ENCODE results near the gene MPZL1. TPM values are rescaled to one million over a fixed set of nuclear protein-coding genes. Genes with fewer than 3 reads are reported as not detected.

Gene MPZL1
- total RNA-seq, 4 donors from 2014 or later, result 24.3 to 150 (median 82.3) TPM

DNA sequence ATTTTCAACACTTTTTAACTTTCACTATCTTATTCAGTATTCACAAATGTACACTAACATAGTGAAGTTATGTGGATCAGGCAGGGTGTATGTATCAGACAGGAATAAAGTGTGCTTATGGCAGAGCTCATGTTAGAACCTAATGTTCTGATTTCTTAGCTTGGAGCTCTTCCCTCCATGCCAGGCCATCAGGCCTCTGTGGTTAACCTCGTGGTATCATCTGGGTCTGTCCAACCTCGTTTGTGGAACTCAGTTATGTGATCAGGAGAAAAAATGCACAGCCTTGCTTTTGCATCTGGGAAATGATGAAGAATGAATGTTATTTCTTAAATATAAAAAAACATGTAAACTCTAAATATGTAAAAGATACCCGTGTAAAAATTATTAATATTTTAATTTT, 86.9 kb downstream of the MPZL1 start:
- TF ChIP-seq POLR2A (IDR thresholded peaks at IDR 0.05), result no peak
- TF ChIP-seq, protein P1, sequence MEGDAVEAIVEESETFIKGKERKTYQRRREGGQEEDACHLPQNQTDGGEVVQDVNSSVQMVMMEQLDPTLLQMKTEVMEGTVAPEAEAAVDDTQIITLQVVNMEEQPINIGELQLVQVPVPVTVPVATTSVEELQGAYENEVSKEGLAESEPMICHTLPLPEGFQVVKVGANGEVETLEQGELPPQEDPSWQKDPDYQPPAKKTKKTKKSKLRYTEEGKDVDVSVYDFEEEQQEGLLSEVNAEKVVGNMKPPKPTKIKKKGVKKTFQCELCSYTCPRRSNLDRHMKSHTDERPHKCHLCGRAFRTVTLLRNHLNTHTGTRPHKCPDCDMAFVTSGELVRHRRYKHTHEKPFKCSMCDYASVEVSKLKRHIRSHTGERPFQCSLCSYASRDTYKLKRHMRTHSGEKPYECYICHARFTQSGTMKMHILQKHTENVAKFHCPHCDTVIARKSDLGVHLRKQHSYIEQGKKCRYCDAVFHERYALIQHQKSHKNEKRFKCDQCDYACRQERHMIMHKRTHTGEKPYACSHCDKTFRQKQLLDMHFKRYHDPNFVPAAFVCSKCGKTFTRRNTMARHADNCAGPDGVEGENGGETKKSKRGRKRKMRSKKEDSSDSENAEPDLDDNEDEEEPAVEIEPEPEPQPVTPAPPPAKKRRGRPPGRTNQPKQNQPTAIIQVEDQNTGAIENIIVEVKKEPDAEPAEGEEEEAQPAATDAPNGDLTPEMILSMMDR (IDR thresholded peaks at IDR 0.05), result no peak
- H3K4me3 ChIP-seq, result no peak overlapping the region
- H3K36me3 ChIP-seq, result no peaks in the 10 kb centered on the region
- H3K4me1 ChIP-seq, result no peaks in the 10 kb centered on the region
- no peaks in the 10 kb centered on the region for H3K27me3 ChIP-seq
- intact Hi-C loops (cut with DNase I; ENCODE audit: low total_unique reads), result no loop called here
- DNase-seq, result no peak
- H3K27ac ChIP-seq, result no peak overlapping the region
- no peaks in the 10 kb centered on the region for H3K9me3 ChIP-seq

DNA sequence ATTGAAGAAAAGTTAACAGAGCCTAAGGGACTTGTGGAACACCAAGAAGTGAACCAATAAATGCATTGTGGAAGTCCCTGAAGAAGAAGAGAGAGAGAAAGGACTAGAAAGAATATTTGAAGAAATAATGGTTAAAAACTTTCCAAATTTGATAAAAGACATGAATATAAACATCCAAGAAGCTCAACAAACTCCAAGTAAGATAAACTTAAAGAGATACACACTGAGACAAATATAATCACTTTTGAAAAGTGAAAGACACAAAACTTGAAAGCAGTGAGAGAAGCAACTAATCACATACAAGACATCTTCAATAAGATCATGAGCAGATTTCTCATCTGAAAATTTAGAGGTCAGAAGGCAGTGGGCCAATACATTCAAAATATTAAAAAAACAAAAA, 91.2 kb downstream of the MPZL1 start:
- H3K4me3 ChIP-seq, result no peak overlapping the region
- intact Hi-C loops (cut with DNase I; ENCODE audit: low total_unique reads), result no loop called here
- H3K9me3 ChIP-seq, result no peaks in the 10 kb centered on the region
- no peaks in the 10 kb centered on the region for H3K4me1 ChIP-seq
- H3K36me3 ChIP-seq, result no peaks in the 10 kb centered on the region
- TF ChIP-seq POLR2A (IDR thresholded peaks at IDR 0.05), result no peak
- TF ChIP-seq, protein P1 (IDR thresholded peaks at IDR 0.05), result no peak
- H3K27me3 ChIP-seq, result no peaks in the 10 kb centered on the region
- DNase-seq, result no peak
- H3K27ac ChIP-seq, result no peak overlapping the region

DNA sequence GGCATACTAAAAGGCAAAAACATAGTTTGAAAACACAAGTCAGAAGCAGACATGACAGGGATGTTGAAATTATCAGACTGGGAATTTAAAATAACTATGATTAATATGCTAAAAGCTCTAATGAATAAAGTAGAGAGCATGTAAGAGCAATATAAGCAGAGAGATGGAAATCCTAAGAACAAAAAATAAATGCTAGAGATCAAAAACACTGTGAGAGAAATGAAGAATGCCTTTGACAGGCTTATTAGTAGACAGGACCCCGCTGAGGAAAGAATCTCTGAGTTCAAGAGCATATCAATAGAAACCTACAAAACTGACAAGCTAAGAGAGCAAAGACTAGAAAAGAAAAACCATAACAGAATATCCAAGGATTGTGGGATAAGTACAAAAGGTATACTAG, 93.9 kb downstream of the MPZL1 start:
- Histone ChIP-seq H3K36me3 (no peaks in the 10 kb centered on the region), H3K9me3 (no peaks in the 10 kb centered on the region), H3K4me1 (no peaks in the 10 kb centered on the region), H3K27ac (no peak overlapping the region), H3K27me3 (no peaks in the 10 kb centered on the region), H3K4me3 (no peak overlapping the region)
- no peak for TF ChIP-seq POLR2A (IDR thresholded peaks at IDR 0.05)
- TF ChIP-seq, protein P1 (IDR thresholded peaks at IDR 0.05), result no peak
- no peak for DNase-seq
- intact Hi-C loops (cut with DNase I; ENCODE audit: low total_unique reads), result no loop called here

DNA sequence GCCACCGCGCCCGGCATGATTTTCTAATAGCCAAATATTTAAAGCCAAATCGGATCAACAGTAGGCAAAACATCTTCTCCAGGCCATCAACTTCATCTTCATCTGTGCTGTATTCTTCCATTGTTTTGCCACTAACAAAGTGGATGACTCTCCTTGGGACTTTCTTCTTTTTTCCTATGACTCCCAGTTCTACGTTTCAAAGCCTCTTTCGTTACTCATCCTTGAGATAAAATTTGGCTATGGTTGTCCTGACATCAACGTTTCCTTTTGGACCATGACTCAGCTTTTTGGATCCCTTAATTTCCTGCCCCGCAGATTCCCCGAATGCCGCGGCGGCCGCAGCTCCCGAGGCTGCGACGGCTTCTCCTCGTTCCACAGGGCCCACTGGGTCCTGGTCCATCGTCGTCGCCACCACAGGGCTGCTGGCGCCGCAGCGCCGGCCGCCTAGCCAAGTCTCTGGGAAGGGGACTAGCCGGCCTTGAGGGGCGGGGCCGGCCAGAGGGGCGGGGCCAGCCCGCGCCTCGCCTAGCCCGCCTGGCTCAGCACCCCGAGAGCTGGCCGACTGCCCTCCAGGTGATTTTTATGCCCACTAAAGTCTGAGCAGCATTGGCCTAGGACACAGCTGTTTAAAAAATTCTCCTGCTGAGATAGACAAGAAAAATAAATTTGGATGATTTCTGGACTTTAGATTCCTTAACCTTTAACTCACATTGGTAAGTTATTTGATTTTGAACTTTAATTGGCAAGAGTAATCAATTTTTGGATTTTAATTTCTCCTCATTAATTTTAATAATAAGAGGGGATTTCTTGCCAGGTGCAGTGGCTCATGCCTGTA, 98.3 kb downstream of the MPZL1 start:
- Histone ChIP-seq H3K4me3 (peak overlapping the region; percentile 21 to 41), H3K27ac (peak overlapping the region; percentile 55 to 87), H3K9me3 (no peaks in the 10 kb centered on the region), H3K4me1 (no peaks in the 10 kb centered on the region), H3K36me3 (no peaks in the 10 kb centered on the region), H3K27me3 (no peaks in the 10 kb centered on the region)
- intact Hi-C loops (cut with DNase I; ENCODE audit: low total_unique reads), result no loop called here
- TF ChIP-seq, protein P1 (IDR thresholded peaks at IDR 0.05), result peak in 1 of 4 experiments; percentile 6
- peak; percentile 25 to 45 for TF ChIP-seq POLR2A (IDR thresholded peaks at IDR 0.05)
- peak; percentile 70 to 82 for DNase-seq

DNA sequence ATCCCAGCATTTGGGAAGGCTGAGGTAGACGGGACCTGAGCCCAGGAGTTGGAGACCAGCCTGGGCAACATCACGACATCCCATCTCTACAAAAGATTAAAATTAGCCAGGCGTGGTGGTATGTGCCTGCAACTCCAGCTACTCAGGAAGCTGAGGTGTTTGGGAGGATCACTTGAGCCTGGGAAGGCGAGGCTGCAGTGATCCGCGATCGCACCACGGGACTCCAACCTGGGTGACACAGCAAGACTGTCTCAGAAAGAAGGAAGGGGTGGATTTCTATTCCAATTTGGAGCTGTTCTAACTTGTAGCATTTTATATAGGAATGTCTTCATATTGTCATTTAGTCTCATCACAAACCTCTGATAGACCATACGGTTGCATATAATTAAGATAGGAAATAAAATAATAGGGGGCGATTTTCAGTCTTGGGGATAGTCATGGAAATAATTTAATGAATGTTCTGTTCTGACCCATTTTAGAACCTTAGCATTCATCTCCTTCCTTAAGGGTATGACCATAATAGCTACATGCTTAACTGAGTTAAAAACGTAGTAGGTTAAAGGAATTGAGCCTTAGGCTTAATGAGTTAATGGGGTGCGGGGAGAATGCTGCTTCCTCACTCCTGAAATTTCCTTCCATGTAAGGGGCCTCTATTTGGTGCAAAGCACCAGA, 99.0 kb downstream of the MPZL1 start:
- intact Hi-C loops (cut with DNase I; ENCODE audit: low total_unique reads), result no loop called here
- H3K4me3 ChIP-seq, result no peak overlapping the region
- no peaks in the 10 kb centered on the region for H3K4me1 ChIP-seq

More for the DNA sequence above, 99.0 kb downstream of the MPZL1 start:
- Histone ChIP-seq H3K9me3 (no peaks in the 10 kb centered on the region), H3K27ac (peak overlapping the region; percentile 55 to 87), H3K27me3 (no peaks in the 10 kb centered on the region), H3K36me3 (no peaks in the 10 kb centered on the region)
- no peak for DNase-seq
- TF ChIP-seq, protein P1 (IDR thresholded peaks at IDR 0.05), result no peak
- no peak for TF ChIP-seq POLR2A (IDR thresholded peaks at IDR 0.05)

Data from uterus (tissue), 4 donors.